Activated T-helper 17 cell treated with anti-CD3 and anti-CD28 coated beads, Interleukin-2, amount 50 U/mL, for 72 hours (primary cell): Measurements from ENCODE around the gene ACOX3. TPM values are rescaled to one million over a fixed set of nuclear protein-coding genes. Genes with fewer than 3 reads are reported as not detected.

Experiments used
- ATAC-seq: fragments of 150-1000 bp; cut with Tn5 transposase; replicated peaks from 2 replicates; pipeline ENCODE4 v1.10.0; 2021; ENCODE audit warnings: mild to moderate bottlenecking, moderate library complexity
- H3K27ac Mint-ChIP-seq: one replicate; pipeline ENCODE4 v1.8.0; 2022; ENCODE audit warnings: mixed read lengths
- H3K27me3 Mint-ChIP-seq: one replicate; pipeline ENCODE4 v1.8.0; 2022; ENCODE audit warnings: mixed read lengths
- H3K36me3 Mint-ChIP-seq: one replicate; pipeline ENCODE4 v1.8.0; 2022; ENCODE audit warnings: low read depth, mild to moderate bottlenecking, mixed read lengths
- H3K4me1 Mint-ChIP-seq: one replicate; pipeline ENCODE4 v1.8.0; 2022; ENCODE audit warnings: mixed read lengths
- H3K4me3 Mint-ChIP-seq: one replicate; pipeline ENCODE4 v1.8.0; 2022; ENCODE audit warnings: mild to moderate bottlenecking, mixed read lengths
- H3K9me3 Mint-ChIP-seq: one replicate; pipeline ENCODE4 v1.8.0; 2022; ENCODE audit warnings: mixed read lengths
- total RNA-seq, 2 donors: library from RNA; stranded (reverse); gene quantifications; one replicate each; pipeline ENCODE4 v1.2.3, GENCODE V29; 2022

ACOX3 gene
- total RNA-seq, 2 donors from 2014 or later = 34.4 to 63.6 TPM

- H3K4me1 Mint-ChIP-seq = no peaks in the 10 kb centered on the region
- H3K4me3 Mint-ChIP-seq = no peak overlapping the region
- H3K27ac Mint-ChIP-seq = no peak overlapping the region
- no peaks in the 10 kb centered on the region for H3K36me3 Mint-ChIP-seq
- H3K27me3 Mint-ChIP-seq = no peaks in the 10 kb centered on the region
- peaks cover under 1% of the 10 kb centered on the region for H3K9me3 Mint-ChIP-seq
- ATAC-seq = no peak
Measured at GRCh38 chr4:8329859-8330761, 110.4 kb downstream of the ACOX3 start.

GRCh38 chr4:8329560-8329858 lies 111.0 kb downstream of the ACOX3 start:
- Mint-ChIP-seq H3K4me3 (no peak overlapping the region), H3K36me3 (no peaks in the 10 kb centered on the region), H3K27ac (no peak overlapping the region), H3K4me1 (no peaks in the 10 kb centered on the region), H3K9me3 (no peaks in the 10 kb centered on the region), H3K27me3 (no peaks in the 10 kb centered on the region)
- ATAC-seq = no peak

GRCh38 chr4:8328866-8329559 lies 111.5 kb downstream of the ACOX3 start:
- ATAC-seq = no peak
- H3K36me3 Mint-ChIP-seq = no peaks in the 10 kb centered on the region
- H3K27ac Mint-ChIP-seq = no peak overlapping the region
- no peaks in the 10 kb centered on the region for H3K4me1 Mint-ChIP-seq
- no peak overlapping the region for H3K4me3 Mint-ChIP-seq
- no peaks in the 10 kb centered on the region for H3K27me3 Mint-ChIP-seq
- no peaks in the 10 kb centered on the region for H3K9me3 Mint-ChIP-seq

GRCh38 chr4:8328456-8328855 lies 112.1 kb downstream of the ACOX3 start:
- H3K4me1 Mint-ChIP-seq = no peaks in the 10 kb centered on the region
- H3K36me3 Mint-ChIP-seq = no peaks in the 10 kb centered on the region
- H3K27me3 Mint-ChIP-seq = no peaks in the 10 kb centered on the region
- no peaks in the 10 kb centered on the region for H3K9me3 Mint-ChIP-seq
- ATAC-seq = no peak
- no peak overlapping the region for H3K27ac Mint-ChIP-seq
- H3K4me3 Mint-ChIP-seq = no peak overlapping the region

- no peak for ATAC-seq
- no peaks in the 10 kb centered on the region for H3K36me3 Mint-ChIP-seq
- H3K27me3 Mint-ChIP-seq = no peaks in the 10 kb centered on the region
- H3K4me3 Mint-ChIP-seq = no peak overlapping the region
- no peaks in the 10 kb centered on the region for H3K4me1 Mint-ChIP-seq
- H3K27ac Mint-ChIP-seq = no peak overlapping the region
- no peaks in the 10 kb centered on the region for H3K9me3 Mint-ChIP-seq
Measured at GRCh38 chr4:8326206-8326605, 114.3 kb downstream of the ACOX3 start.

- ATAC-seq = no peak
- no peaks in the 10 kb centered on the region for H3K9me3 Mint-ChIP-seq
- H3K36me3 Mint-ChIP-seq = no peaks in the 10 kb centered on the region
- no peaks in the 10 kb centered on the region for H3K27me3 Mint-ChIP-seq
- no peaks in the 10 kb centered on the region for H3K4me1 Mint-ChIP-seq
- no peak overlapping the region for H3K27ac Mint-ChIP-seq
- H3K4me3 Mint-ChIP-seq = no peak overlapping the region
Measured at GRCh38 chr4:8325291-8325973, 115.1 kb downstream of the ACOX3 start.

GRCh38 chr4:8324640-8325239 lies 115.8 kb downstream of the ACOX3 start:
- H3K4me3 Mint-ChIP-seq = no peak overlapping the region
- no peaks in the 10 kb centered on the region for H3K9me3 Mint-ChIP-seq
- H3K36me3 Mint-ChIP-seq = no peaks in the 10 kb centered on the region
- ATAC-seq = no peak
- no peaks in the 10 kb centered on the region for H3K4me1 Mint-ChIP-seq
- no peaks in the 10 kb centered on the region for H3K27me3 Mint-ChIP-seq
- no peak overlapping the region for H3K27ac Mint-ChIP-seq

GRCh38 chr4:8323947-8324555 lies 116.5 kb downstream of the ACOX3 start:
- Mint-ChIP-seq H3K27ac (no peak overlapping the region), H3K4me1 (no peaks in the 10 kb centered on the region), H3K4me3 (no peak overlapping the region), H3K9me3 (no peaks in the 10 kb centered on the region), H3K36me3 (no peaks in the 10 kb centered on the region), H3K27me3 (no peaks in the 10 kb centered on the region)
- ATAC-seq = no peak

GRCh38 chr4:8322794-8323704 lies 117.5 kb downstream of the ACOX3 start:
- no peak for ATAC-seq
- no peaks in the 10 kb centered on the region for H3K9me3 Mint-ChIP-seq
- H3K4me3 Mint-ChIP-seq = no peak overlapping the region
- H3K27ac Mint-ChIP-seq = no peak overlapping the region
- no peaks in the 10 kb centered on the region for H3K4me1 Mint-ChIP-seq
- no peaks in the 10 kb centered on the region for H3K27me3 Mint-ChIP-seq
- no peaks in the 10 kb centered on the region for H3K36me3 Mint-ChIP-seq

GRCh38 chr4:8321771-8322170 lies 118.8 kb downstream of the ACOX3 start:
- Mint-ChIP-seq H3K9me3 (no peaks in the 10 kb centered on the region), H3K4me1 (no peaks in the 10 kb centered on the region), H3K27me3 (no peaks in the 10 kb centered on the region), H3K27ac (no peak overlapping the region), H3K36me3 (no peaks in the 10 kb centered on the region), H3K4me3 (no peak overlapping the region)
- ATAC-seq = no peak

- H3K4me3 Mint-ChIP-seq = no peak overlapping the region
- no peaks in the 10 kb centered on the region for H3K4me1 Mint-ChIP-seq
- no peaks in the 10 kb centered on the region for H3K9me3 Mint-ChIP-seq
- H3K36me3 Mint-ChIP-seq = no peaks in the 10 kb centered on the region
- no peak overlapping the region for H3K27ac Mint-ChIP-seq
- no peak for ATAC-seq
- H3K27me3 Mint-ChIP-seq = no peaks in the 10 kb centered on the region
Measured at GRCh38 chr4:8321220-8321619, 119.3 kb downstream of the ACOX3 start.

GRCh38 chr4:8320386-8320750 lies 120.2 kb downstream of the ACOX3 start:
- H3K9me3 Mint-ChIP-seq = no peaks in the 10 kb centered on the region
- H3K27ac Mint-ChIP-seq = no peak overlapping the region
- H3K36me3 Mint-ChIP-seq = no peaks in the 10 kb centered on the region
- no peak overlapping the region for H3K4me3 Mint-ChIP-seq
- no peaks in the 10 kb centered on the region for H3K4me1 Mint-ChIP-seq
- H3K27me3 Mint-ChIP-seq = no peaks in the 10 kb centered on the region
- ATAC-seq = no peak

GRCh38 chr4:8319731-8320385 lies 120.7 kb downstream of the ACOX3 start:
- Mint-ChIP-seq H3K27ac (no peak overlapping the region), H3K4me3 (no peak overlapping the region), H3K4me1 (no peaks in the 10 kb centered on the region), H3K9me3 (no peaks in the 10 kb centered on the region), H3K36me3 (no peaks in the 10 kb centered on the region), H3K27me3 (peaks cover 3% of the 10 kb centered on the region)
- no peak for ATAC-seq
